EH (cell line): ENCODE data around the gene CCNO.

Experiments
- DNase-seq: peaks from one replicate; pipeline ENCODE4 v3.0.0-alpha.2; 2015; ENCODE audit warnings: low read depth

Gene CCNO

DNA sequence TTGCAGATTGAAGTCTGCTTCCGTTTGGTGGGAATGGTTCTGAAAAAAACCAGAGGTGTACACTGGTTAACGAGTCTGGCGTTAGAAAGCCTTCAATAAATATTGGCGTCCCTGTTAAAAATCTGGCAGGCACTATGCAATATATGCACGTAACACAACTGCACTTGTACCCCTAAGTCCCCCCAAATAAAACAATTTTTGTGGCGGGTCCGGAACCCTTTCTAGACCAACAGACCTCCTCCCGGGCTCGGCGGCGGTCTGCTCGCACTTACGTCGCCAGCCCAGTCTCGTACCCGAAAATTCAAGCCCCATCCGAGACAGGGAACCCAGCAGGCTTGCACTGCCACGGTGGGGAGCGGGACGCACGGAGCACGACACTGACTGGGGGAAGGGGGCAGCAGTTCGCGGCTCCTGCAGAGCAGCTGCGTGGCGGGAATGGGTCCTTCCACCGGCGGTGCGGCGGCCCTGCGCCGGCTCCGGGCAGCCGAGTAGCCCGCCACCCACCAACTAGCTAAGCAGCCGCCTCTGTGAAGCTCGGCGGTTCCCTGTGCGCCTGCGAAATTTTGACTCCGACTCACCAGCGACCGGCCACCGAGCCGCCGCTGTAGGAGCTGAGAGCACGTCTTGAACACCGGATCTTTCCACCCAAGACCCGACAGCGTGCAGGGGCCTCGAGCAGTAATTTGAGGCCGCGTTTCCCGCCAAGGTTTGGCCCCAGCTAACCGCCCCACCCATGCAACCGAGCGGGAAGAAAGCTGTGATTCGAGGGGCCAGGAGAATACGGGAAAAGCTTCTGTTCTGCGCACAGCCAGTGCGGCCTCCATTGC lies 10.2 kb downstream of the CCNO start:
- no peak for DNase-seq

DNA sequence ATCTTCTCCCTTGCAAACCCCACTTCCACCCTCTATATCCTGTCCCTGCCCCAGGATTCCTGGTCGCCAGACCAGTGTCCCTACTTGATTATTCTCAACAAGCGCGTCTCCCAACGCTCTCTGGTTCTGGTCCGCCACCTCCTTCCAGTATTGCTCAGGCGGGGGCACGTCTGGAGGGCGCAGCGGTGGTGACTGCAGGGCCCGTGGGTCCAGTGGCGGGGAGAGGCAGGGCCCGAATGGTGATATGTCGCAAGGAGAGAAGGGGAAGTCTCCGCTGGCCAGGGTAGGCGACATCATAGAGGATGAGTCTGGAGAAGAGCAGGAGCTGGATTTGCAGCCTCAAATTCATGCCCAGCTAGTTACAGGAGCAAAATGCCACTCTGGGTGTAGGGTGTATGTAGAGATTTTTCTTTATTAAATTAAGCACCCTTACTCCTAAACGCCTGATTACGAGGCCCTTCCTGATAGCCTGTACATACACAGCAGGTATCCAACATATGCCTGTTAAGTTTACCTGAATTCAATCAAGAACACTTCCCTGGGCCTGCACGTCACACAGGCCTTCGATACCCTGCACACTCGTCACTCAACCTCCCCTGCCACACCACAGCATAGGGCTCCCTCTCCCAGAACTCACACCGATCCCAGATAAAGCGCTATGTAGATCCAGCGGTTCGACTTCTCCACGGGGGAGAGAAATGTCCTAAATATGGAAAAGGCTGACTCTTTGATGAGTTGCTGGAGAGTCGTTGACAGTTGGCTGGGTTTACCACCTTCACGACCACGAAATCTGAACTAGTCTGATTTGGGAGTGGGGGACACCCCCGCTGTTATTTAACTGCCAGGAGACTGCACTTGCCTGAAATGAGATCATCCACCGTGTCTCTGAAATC lies 11.1 kb downstream of the CCNO start:
- DNase-seq: no peak

DNA sequence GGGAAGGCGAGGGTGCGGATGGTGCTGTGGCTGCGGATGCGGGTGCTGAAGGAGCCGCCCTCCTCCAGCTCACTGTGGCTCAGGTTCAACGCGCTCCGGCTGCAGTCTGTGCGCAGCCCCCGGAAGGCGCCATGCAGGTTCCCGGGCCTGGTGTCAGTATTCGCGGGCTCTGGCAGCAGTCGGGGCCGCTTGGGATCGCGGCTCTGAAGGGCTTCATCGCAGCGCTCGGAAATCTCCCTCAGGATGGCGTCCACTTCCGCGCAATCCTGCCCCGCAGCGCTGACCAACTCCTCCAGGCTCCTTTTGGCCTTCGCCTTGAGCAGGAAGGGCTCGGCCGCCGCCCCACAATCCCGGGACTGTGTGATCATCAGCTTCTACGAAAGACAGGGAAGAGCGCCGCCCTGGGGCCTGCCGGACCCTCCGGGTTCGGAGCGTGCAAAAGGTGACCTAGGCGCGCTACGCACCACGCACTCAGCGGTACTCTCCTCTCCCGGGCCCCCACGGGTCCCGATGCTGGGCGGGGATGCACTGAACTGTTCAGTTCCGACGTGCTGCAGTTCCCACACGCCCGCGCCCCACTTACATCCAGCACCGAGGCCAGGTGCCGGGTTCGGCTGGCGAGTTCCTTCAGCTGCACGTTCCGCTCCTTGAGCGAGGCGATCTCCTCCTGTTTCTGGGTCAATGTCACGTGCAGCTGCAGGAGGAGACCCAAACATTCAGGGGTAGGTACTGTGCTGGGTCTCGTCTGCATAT lies 12.8 kb downstream of the CCNO start:
- peak; percentile 27 for DNase-seq

DNA sequence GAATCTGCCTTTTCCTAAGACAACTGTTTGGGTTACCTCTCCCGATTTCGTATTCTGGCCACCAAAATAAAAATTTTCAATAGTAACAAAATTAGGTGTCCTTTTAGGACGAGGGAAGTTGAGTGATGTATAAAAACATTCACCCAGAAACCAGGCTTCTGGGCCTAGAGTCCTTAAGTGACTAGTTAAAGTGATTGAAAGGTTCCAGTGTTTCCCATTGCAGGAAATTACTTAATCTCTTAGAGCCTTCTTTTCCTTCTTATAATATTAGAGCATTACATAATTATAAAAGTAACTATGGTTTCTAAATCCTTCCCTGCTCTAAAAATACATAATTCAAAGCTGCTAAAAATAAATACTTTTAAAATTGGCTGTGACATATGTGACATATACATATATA lies 13.6 kb downstream of the CCNO start:
- no peak for DNase-seq

DNA sequence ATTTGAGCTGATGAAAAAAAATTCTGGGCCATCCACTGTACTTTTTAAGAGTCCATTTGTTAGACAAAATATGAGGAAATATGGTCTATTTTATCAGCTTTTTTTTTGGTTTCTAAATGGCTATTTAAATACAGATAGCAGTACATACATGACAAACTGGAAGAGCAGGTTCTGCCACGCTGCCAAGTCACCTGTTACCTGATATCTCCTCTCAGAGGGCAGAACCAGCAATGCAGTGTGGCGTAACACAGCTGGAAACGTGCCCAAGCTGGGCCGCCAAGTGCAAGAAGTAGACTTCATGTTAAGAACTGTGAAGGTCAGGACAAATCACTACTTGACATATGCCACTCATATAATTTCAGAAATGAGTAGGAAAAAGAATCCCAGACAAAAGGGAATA lies 14.4 kb downstream of the CCNO start:
- no peak for DNase-seq

DNA sequence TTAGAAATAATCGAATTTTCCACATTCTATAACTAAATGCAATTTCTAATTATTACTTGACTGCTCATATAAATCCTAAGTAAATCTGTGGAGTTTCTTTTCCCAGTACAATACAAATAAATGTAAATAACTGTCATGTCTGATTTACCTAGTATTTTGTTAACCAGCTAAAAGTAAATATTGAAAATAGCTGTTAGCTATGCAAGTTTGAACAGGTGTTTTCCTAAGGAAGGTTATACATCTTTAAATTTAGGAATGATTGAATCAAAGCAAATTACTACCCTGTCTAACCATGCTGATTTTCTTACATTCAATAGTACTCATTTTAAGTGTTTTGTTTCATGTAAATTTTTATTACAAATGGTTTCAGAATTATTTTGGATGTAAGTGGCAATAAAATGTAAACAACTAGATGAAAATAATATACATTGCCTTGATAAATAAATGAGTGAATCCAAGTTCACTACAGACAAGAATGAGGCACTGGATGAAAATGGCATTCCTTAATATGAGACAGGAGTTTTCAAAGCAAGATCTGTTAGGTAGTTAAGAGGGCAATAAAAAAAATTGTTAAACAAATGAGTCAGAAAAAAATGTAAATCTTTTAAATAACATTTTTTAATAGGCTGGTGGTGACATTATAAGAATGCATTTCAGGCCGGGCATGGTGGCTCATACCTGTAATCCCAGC lies 22.1 kb downstream of the CCNO start:
- no peak for DNase-seq

DNA sequence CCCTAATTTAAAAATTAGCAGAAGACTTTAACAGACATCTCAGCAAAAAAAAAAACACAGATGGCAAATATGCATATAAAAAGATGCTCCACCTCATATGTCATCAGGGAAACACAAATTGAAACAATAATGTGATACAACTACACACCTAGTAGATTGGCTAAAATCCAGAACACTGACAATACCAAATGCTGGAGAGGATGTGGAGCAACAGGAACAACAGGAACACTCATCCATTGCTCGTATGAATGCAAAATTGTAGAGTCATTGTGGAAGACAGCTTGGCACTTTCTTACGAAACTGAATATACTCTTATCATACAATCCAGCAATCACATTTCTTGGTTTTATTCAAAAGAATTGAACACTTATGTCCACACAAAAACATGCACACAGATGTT lies 28.4 kb downstream of the CCNO start:
- no peak for DNase-seq

DNA sequence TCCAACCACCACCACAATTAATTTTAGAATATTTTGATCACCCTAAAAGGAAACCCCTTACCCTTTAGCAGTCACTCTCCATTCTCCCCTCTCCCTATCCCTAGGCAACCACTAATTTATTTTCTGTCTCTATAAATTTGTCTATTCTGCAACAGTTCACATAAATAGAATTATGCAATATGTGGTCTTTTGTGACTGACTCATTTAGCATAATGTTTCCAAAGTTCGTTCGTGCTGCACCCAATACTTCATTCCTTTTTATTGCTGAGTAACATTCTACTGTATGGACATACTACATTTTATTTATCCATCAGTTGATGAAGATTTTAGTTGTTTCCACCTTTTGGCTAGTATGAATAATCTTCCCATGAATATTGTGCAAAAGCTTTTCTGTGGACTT lies 42.2 kb downstream of the CCNO start:
- DNase-seq: no peak

DNA sequence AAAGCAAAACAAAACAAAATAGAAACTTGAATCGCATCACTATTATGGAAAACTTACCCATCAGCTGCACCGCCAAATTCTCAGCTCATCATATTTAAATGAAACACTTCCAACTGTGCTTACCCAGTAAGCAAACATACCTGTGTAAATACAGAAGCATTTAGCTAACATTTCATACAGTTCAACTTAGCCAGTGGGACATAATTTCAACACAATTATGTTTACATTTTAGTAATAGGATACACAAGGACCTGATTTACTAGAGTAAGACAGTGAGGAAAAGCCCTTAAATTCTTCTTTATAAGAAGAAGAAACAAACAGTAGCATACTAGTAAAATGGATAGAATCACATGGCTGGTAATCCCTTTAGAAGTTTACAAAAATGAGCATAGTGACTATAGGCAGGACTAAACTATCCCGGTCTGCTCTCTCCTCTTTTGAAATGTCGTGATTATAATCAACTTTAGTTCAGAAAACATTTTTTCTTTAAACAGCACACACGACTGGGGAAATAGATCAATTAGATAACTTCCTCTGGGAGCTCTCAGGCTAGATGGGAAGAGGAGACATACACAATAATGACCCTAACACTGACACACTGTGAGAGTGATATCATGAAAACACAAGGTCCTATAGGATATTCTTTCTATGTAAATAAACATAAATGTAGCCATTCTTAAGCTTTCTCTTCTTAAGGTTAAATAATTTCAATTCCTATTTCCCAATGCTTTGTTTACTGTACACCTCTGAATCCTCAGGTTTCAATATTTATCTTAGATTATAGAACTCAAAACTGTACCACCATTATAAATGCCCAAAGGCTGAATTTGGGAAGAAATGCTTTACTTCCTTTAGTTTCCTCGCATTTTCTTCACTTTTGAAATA lies 44.5 kb downstream of the CCNO start:
- no peak for DNase-seq

DNA sequence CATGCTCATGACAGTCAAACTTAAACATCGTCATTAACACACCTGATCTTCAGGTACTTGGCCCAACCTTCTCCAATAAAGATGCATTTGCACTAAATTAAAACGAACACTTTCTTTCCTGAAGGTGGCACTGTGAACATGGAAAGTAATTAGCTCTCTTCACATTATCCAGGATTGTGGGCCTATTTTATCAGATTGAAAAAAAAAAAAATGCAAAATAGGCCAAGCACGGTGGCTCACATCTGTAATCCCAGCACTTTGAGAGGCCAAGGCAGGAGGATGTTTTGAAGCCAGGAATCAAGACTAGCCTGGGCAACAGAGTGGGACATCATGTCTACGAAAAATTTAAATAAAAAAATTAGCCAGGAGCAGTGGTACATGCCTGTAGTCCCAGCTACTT lies 46.0 kb downstream of the CCNO start:
- DNase-seq: no peak
